ENCODE results near the gene ACTRT2.

Gene ACTRT2

DNA sequence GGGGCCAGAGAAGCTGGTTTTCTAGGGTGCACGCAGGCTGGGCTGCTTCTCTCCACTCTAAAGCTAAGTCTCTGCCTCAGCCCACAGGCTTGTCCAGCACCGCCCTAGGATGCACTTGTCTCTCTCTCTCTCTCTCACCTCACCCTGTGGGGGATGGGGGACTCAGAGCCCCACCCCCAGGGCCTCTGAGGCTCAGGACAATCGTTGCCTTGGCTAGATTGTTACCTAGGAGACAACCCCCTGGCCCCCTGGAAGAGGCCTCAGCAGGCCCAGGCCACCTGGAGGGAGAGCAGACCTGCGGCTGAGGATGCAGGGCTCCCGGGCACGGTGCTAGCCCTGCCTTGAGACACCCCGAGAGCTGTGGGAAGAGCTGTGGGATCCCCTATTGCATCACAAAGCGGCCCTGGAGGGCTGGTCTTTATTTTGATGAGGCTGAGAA is at the start of gene ACTRT2:
ACTRT2 (plus strand) TSS at position 235 of the 439 bp plus-strand sequence. CDS start 220 bp downstream, outside the sequence.
- no peak for DNase-seq

GRCh38 chr1:2971609-2972008 is 49.7 kb upstream of the ACTRT2 start:
- no peak for DNase-seq

GRCh38 chr1:2972011-2972878 is 49.0 kb upstream of the ACTRT2 start:
- no peak for DNase-seq

DNA sequence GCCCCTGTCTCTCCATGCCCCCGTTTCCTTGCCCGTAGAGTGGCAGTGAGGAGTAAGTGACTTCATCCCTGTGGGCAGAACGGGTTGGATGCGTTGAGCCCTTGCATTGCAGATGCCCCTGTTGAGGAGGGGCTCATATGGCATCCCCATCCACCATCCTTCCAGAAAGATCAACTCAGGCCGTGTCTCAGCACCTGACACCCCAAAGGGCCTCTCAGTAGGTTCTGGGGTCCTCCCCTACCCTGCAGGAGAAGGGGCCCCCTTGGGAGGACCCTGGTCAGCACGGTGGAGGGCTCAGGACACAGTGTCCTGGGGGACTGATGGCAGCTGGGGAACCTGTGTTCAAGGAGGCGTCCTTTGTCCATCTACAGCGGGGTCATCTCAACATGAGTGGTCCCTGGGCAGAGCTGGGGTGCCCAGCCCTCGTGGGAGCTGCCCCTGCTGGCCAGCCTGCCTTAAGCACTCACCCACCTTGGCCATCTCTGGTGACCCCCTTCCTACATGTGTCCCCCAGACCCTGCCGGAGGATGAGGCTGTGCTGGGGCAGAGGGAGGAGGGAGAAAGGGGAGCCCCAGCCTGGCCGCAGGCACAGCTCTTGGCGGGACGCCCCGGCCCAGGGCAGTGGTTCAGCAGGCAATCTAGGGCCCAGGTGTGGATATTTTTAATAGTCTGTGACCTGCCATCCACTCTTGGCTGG is 48.2 kb upstream of the ACTRT2 start:
- no peak for DNase-seq

- peak; percentile 13 for DNase-seq
These were observed 47.4 kb upstream of the ACTRT2 start for GRCh38 chr1:2973601-2974593.

- no peak for DNase-seq
These were observed 46.5 kb upstream of the ACTRT2 start for GRCh38 chr1:2974701-2975301.

- no peak for DNase-seq
These were observed 45.6 kb upstream of the ACTRT2 start for GRCh38 chr1:2975466-2976179.

GRCh38 chr1:2976180-2976562 is 45.1 kb upstream of the ACTRT2 start:
- no peak for DNase-seq

DNA sequence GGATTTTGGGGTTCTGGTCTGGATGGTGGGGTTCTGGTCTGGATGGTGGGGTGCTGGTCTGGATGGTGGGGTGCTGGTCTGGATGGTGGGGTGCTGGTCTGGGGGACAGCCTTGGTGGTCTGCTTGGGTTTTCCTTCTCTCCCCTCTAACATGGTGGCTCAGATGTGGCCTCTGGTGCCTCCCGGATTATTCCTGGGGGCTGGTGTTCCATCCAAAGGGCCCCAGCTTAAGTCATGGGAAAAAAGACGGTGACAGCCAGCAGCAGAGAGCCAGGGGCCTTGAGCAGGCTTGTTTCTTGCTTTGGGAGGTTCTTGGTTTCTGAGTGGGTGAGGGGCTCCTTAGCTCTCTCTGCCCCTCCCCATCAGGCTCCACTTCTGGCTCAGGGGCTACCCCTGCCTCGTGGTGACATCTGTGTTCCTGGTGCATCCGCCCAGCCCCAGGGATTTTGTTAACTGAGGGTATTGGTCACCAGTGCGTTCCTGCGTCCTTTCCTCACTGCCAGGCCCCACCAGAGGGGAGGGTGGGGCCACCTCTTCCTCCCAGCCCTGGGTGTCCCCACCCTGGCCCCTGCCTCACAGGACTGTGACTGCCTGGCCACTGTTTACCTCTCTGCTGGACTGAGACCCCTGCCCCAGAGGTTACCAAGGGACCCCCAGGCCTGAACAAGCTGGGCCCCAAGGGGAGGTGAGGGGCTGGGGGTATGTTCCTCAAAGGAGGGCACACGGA is 43.2 kb upstream of the ACTRT2 start:
- no peak for DNase-seq

DNA sequence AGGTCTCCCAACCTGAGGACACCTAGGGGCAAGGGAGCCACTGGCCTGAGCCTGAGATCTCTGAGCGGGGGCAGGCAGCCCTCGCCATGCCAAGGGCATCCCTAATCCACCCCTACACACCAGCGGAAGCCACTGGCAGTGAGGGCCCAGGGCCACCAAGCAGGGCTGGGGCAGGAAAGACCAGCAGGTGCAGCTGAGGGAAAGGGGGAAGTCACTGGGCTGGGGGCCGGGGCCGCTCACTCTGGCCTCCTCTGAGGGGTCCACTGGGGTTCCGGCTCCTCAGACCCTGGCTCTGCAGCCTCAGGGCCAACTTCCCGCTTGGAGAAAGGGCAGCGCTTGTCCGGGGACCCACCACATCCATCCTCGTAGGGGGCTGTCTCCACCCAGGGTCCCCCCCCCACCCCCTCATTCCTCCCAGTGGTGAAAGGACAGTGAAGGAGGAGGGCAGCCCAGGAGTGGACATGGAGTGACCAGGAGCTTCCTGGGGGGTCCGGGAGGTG is 42.5 kb upstream of the ACTRT2 start:
- no peak for DNase-seq

DNA sequence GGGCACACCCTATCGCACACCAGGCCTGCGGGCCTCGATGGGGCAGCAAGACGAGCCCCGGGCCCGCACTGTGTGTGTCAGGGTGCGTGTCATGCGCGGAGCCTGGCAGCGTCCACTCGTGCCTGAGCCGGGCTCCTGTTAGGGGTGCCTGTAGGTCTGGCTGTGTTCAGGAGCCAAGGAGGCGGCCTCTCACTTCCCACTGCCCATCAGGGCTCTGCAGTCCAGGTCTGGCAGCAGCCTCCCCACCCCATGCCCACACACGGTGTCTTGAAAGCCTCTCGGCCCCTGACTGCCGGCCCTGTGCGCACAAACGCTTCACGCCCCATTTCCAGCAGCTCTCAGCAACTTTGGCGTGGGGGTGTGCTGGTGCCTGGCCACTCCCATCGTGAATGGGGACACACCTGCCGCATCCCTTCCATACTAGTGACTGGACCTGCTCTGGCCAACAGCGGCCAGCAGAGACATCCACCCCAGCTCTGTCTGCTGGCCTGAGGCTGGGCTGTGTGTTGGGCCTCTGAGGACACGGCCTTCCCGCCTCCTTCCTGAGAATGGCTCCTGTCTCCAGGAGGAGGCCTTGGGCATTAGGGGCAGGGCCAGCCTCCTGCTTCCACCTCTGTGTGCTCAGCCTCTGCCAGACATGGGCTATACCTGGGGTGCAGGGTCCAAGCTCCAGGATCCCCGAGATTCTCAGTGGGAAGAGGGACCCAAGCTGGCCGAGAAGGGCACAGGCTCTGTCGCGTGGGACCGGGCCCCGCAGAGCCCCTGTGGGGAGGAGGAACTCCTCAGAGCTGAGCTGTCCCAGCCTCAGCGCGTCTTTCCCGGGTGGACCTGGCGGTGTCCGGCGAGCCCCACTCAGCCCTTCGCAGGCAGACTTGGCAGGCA is 41.8 kb upstream of the ACTRT2 start:
- no peak for DNase-seq

DNA sequence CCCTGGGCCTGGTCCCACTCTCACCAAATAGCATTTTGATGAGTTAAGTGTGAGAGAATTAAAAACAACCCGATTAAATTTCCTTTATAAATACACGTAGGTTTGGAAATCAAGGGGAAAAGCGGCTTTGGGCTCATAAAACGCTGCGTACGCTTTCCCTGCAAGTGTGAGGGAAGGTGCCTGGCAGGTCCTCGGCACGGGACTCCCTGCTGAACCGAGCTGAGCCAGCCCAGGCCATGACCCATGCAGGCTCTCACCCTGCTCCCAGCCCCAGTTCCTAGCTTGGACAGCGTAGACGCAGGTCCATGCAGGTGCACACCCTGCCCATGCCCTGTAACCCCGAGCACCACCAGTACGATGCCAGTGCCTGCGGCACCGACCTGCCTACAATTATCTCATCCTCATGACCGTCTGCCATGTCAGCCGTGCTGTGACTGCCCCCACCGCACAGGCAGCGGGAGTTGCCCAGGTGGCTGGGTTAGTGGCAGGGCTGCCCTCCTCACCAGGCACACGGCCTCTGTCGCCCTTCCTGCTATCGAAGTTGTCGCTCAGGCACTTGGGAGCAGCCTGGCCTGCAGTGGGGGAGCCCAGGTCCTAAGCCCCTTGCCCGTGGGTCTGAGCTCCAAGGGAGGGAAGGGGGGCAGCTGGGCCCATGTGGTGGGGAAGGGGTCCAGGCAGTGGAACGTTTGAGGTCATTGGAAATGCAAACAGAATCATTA is 41.0 kb upstream of the ACTRT2 start:
- DNase-seq, result no peak

- DNase-seq, result no peak
These were observed 40.4 kb upstream of the ACTRT2 start for GRCh38 chr1:2980849-2981248.

- DNase-seq, result no peak
These were observed 39.9 kb upstream of the ACTRT2 start for GRCh38 chr1:2981388-2981787.

- no peak for DNase-seq
These were observed 39.2 kb upstream of the ACTRT2 start for GRCh38 chr1:2981981-2982614.

- DNase-seq, result no peak
These were observed 38.5 kb upstream of the ACTRT2 start for GRCh38 chr1:2982615-2983318.

GRCh38 chr1:2983319-2983705 is 38.0 kb upstream of the ACTRT2 start:
- no peak for DNase-seq

Data from KG1 (cell line).